Astrocyte (in vitro differentiated cells and primary cell): ENCODE data around the gene ELMO1. TPM values are rescaled to one million over a fixed set of nuclear protein-coding genes. Genes with fewer than 3 reads are reported as not detected.

ENCODE experiments used
- DNase-seq: peaks from one replicate; pipeline ENCODE4 v3.0.0-alpha.2; 2010; ENCODE audit warnings: low read depth
- FAIRE-seq: peaks from 2 replicates; lab custom pipeline; 2011; peaks lifted over from hg19 to GRCh38; lab: Jason Lieb, UNC
- H2AFZ ChIP-seq: 2 replicates; pipeline ENCODE4 v1.6.0; 2012; ENCODE audit warnings: low read depth, low read length, inconsistent platforms
- H3K27ac ChIP-seq: 2 replicates; pipeline ENCODE4 v1.5.1; 2011; ENCODE audit warnings: low read depth, low read length, inconsistent platforms
- H3K27me3 ChIP-seq: 2 replicates; pipeline ENCODE4 v1.6.0; 2011; ENCODE audit warnings: low read length, inconsistent platforms; ENCODE audit not compliant: insufficient read depth
- H3K36me3 ChIP-seq: 2 replicates; pipeline ENCODE4 v1.5.1; 2011; ENCODE audit warnings: low read length, inconsistent platforms; ENCODE audit not compliant: insufficient read depth
- H3K4me1 ChIP-seq: 2 replicates; pipeline ENCODE4 v1.5.1; 2011; ENCODE audit warnings: low read length, inconsistent platforms; ENCODE audit not compliant: insufficient read depth
- H3K4me2 ChIP-seq: 2 replicates; pipeline ENCODE4 v1.6.0; 2012; ENCODE audit warnings: low read length, inconsistent platforms
- H3K4me3 ChIP-seq: 2 replicates; pipeline ENCODE4 v1.5.1; 2011; ENCODE audit warnings: low read depth, mild to moderate bottlenecking, low read length, inconsistent platforms; ENCODE audit not compliant: insufficient read depth
- H3K79me2 ChIP-seq: 2 replicates; pipeline ENCODE4 v1.6.0; 2012; ENCODE audit warnings: mild to moderate bottlenecking, low read length, inconsistent platforms; ENCODE audit not compliant: insufficient read depth
- H3K9ac ChIP-seq: 2 replicates; pipeline ENCODE4 v1.6.0; 2012; ENCODE audit warnings: mild to moderate bottlenecking, low read length, inconsistent platforms
- H3K9me3 ChIP-seq: 2 replicates; pipeline ENCODE4 v1.5.1; 2012; ENCODE audit warnings: low read depth, mild to moderate bottlenecking, low read length, inconsistent platforms; ENCODE audit not compliant: insufficient read depth
- H4K20me1 ChIP-seq: 2 replicates; pipeline ENCODE4 v1.6.0; 2012; ENCODE audit warnings: low read length, inconsistent platforms; ENCODE audit not compliant: insufficient read depth
- H3K27ac Mint-ChIP-seq: one replicate; pipeline ENCODE4 v1.8.0; 2021; ENCODE audit warnings: mild to moderate bottlenecking, mixed read lengths; ENCODE audit not compliant: unreplicated experiment
- H3K27me3 Mint-ChIP-seq: one replicate; pipeline ENCODE4 v1.8.0; 2021; ENCODE audit warnings: low read depth, mixed read lengths; ENCODE audit not compliant: unreplicated experiment
- H3K36me3 Mint-ChIP-seq: one replicate; pipeline ENCODE4 v1.8.0; 2021; ENCODE audit warnings: low read depth, mixed read lengths; ENCODE audit not compliant: unreplicated experiment
- H3K4me1 Mint-ChIP-seq: one replicate; pipeline ENCODE4 v1.8.0; 2021; ENCODE audit warnings: low read depth, mixed read lengths; ENCODE audit not compliant: unreplicated experiment
- H3K4me3 Mint-ChIP-seq: one replicate; pipeline ENCODE4 v1.8.0; 2021; ENCODE audit warnings: mild to moderate bottlenecking, moderate library complexity, mixed read lengths; ENCODE audit not compliant: unreplicated experiment
- H3K9me3 Mint-ChIP-seq: one replicate; pipeline ENCODE4 v1.8.0; 2021; ENCODE audit warnings: mild to moderate bottlenecking, mixed read lengths; ENCODE audit not compliant: unreplicated experiment
- CTCF ChIP-seq: IDR thresholded peaks from 2 replicates; pipeline ENCODE4 v1.5.1; 2011; ENCODE audit warnings: low read depth, mild to moderate bottlenecking, inconsistent platforms, low read length, moderate library complexity; ENCODE audit not compliant: insufficient read depth
- EZH2 ChIP-seq: IDR thresholded peaks from 2 replicates; pipeline ENCODE4 v1.6.1; 2012; ENCODE audit warnings: mild to moderate bottlenecking, low read length, inconsistent platforms; ENCODE audit not compliant: insufficient read depth
- total RNA-seq: library from RNA; stranded (reverse); gene quantifications from 2 replicates; pipeline ENCODE4 v1.2.1, GENCODE V29; 2021

Gene ELMO1
- total RNA-seq, 1 donor from 2014 or later = 20.4 TPM

GRCh38 chr7:37281368-37282092 is 167.1 kb downstream of the ELMO1 start:
- FAIRE-seq (no peak), DNase-seq (no peak)
- no peak for TF ChIP-seq EZH2
- Mint-ChIP-seq H3K36me3 (peaks cover 2% of the 10 kb centered on the region), H3K27me3 (no peaks in the 10 kb centered on the region), H3K4me1 (peaks cover 17% of the 10 kb centered on the region), H3K4me3 (no peak overlapping the region), H3K9me3 (no peaks in the 10 kb centered on the region), H3K27ac (no peak overlapping the region)
- Histone ChIP-seq H3K4me3 (no peak overlapping the region), H3K36me3 (no peaks in the 10 kb centered on the region), H3K27ac (no peak overlapping the region), H3K4me1 (no peaks in the 10 kb centered on the region), H3K9ac (no peak overlapping the region), H3K9me3 (no peaks in the 10 kb centered on the region), H3K4me2 (no peak overlapping the region), H2AFZ (no peak overlapping the region), H4K20me1 (no peaks in the 10 kb centered on the region), H3K79me2 (no peaks in the 10 kb centered on the region), H3K27me3 (no peaks in the 10 kb centered on the region)

- Histone ChIP-seq H3K4me3 (no peak overlapping the region), H3K27ac (no peak overlapping the region), H3K36me3 (no peaks in the 10 kb centered on the region), H3K4me1 (no peaks in the 10 kb centered on the region), H3K4me2 (no peak overlapping the region), H3K79me2 (no peaks in the 10 kb centered on the region), H4K20me1 (no peaks in the 10 kb centered on the region), H3K9me3 (no peaks in the 10 kb centered on the region), H2AFZ (no peak overlapping the region), H3K9ac (no peak overlapping the region), H3K27me3 (no peaks in the 10 kb centered on the region)
- FAIRE-seq (no peak), DNase-seq (no peak)
- peaks cover 2% of the 10 kb centered on the region for H3K9me3 Mint-ChIP-seq
- peaks cover 2% of the 10 kb centered on the region for H3K36me3 Mint-ChIP-seq
- H3K27me3 Mint-ChIP-seq = no peaks in the 10 kb centered on the region
- TF ChIP-seq CTCF (no peak), EZH2 (no peak)
- H3K27ac Mint-ChIP-seq = peak overlapping the region; percentile 85
- H3K4me1 Mint-ChIP-seq = peaks cover 18% of the 10 kb centered on the region
- no peak overlapping the region for H3K4me3 Mint-ChIP-seq
These were observed 171.2 kb downstream of the ELMO1 start for GRCh38 chr7:37277513-37277912.

- no peaks in the 10 kb centered on the region for H4K20me1 ChIP-seq
- no peak for FAIRE-seq
- no peaks in the 10 kb centered on the region for H3K36me3 ChIP-seq
- no peak for DNase-seq
- H3K27me3 Mint-ChIP-seq = no peaks in the 10 kb centered on the region
- H3K4me1 Mint-ChIP-seq = peaks cover 18% of the 10 kb centered on the region
- H3K4me1 ChIP-seq = no peaks in the 10 kb centered on the region
- no peak overlapping the region for H3K9ac ChIP-seq
- peaks cover 2% of the 10 kb centered on the region for H3K36me3 Mint-ChIP-seq
- no peaks in the 10 kb centered on the region for H3K79me2 ChIP-seq
- H3K27ac ChIP-seq = no peak overlapping the region
- H3K4me3 ChIP-seq = no peak overlapping the region
- peaks cover 2% of the 10 kb centered on the region for H3K9me3 Mint-ChIP-seq
- no peak overlapping the region for H3K4me2 ChIP-seq
- no peaks in the 10 kb centered on the region for H3K9me3 ChIP-seq
- H2AFZ ChIP-seq = no peak overlapping the region
- H3K27me3 ChIP-seq = no peaks in the 10 kb centered on the region
- H3K27ac Mint-ChIP-seq = no peak overlapping the region
- no peak overlapping the region for H3K4me3 Mint-ChIP-seq
- no peak for TF ChIP-seq EZH2
- TF ChIP-seq CTCF = no peak
These were observed 173.5 kb downstream of the ELMO1 start for GRCh38 chr7:37275078-37275710.
